NCI-H2196 treated with DMSO at 0.1 percent for 48 hours (cell line): ENCODE results near the gene RNF152.

Source experiments
- DNase-seq: peaks from one replicate; lab custom pipeline; 2025; ENCODE audit not compliant: unreplicated experiment; lab: John Stamatoyannopoulos, UW

The RNF152 gene

GRCh38 chr18:61765097-61765496 lies 127.7 kb downstream of the RNF152 start:
- no peak for DNase-seq

- DNase-seq, result no peak
These were observed 128.4 kb downstream of the RNF152 start for GRCh38 chr18:61764381-61764780.

GRCh38 chr18:61761875-61762274 lies 130.9 kb downstream of the RNF152 start:
- no peak for DNase-seq
